Effector memory CD8-positive, alpha-beta T cell (primary cell): Measurements from ENCODE around the gene ASPN.

ENCODE experiments used
- ATAC-seq: fragments of 150-1000 bp; cut with Tn5 transposase; replicated peaks from 2 replicates; pipeline ENCODE4 v1.10.0; 2021; ENCODE audit warnings: mild to moderate bottlenecking, moderate library complexity
- DNase-seq, 3 experiments: peaks; one replicate each; pipeline ENCODE4 v3.0.0; 2021
- H3K27ac Mint-ChIP-seq, 2 donors: one replicate each; pipeline ENCODE4 v1.8.0; 2022; ENCODE audit warnings: mild to moderate bottlenecking in 2 of 2, mixed read lengths in 2 of 2, moderate library complexity in 2 of 2
- H3K27me3 Mint-ChIP-seq, 2 donors: one replicate each; pipeline ENCODE4 v1.8.0; 2022; ENCODE audit warnings: mixed read lengths in 2 of 2
- H3K36me3 Mint-ChIP-seq: one replicate; pipeline ENCODE4 v1.8.0; 2022; ENCODE audit warnings: mild to moderate bottlenecking, moderate library complexity, mixed read lengths; ENCODE audit not compliant: insufficient read depth
- H3K4me1 Mint-ChIP-seq, 2 donors: one replicate each; pipeline ENCODE4 v1.8.0; 2022; ENCODE audit warnings: low read depth in 2 of 2, mixed read lengths in 2 of 2
- H3K4me3 Mint-ChIP-seq, 2 donors: one replicate each; pipeline ENCODE4 v1.8.0; 2022; ENCODE audit warnings: mild to moderate bottlenecking in 2 of 2, mixed read lengths in 2 of 2, moderate library complexity in 2 of 2
- H3K9me3 Mint-ChIP-seq, 2 donors: one replicate each; pipeline ENCODE4 v1.8.0; 2022; ENCODE audit warnings: mixed read lengths in 2 of 2

The ASPN gene

DNA sequence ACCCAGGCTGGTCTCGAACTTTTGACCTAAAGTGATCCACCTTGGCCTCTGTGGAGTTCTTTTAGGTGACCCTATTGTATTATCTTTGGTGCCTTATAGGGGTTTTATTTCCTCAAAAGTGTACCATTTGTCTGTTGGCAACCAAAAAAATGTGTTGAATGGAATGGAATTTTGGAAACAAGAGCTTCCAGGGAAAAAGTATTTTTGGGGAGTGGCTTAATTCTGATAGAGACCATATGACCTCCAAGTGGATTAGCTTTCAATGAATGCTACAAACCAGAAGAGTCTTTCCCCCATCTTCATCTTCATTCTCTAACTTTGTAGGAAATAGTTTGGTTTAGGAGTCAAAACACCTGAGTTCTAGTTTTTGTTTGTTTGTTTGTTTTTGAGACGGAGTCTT lies 74.5 kb downstream of the ASPN start:
- no peaks in the 10 kb centered on the region for H3K9me3 Mint-ChIP-seq
- DNase-seq, result no peak
- peaks cover 11 to 15% of the 10 kb centered on the region in 2 donors for H3K4me1 Mint-ChIP-seq
- no peak overlapping the region for H3K4me3 Mint-ChIP-seq
- H3K27me3 Mint-ChIP-seq, result no peaks in the 10 kb centered on the region
- H3K27ac Mint-ChIP-seq, result peak overlapping the region in 1 of 2 donors; percentile 31
- no peak for ATAC-seq
- no peaks in the 10 kb centered on the region for H3K36me3 Mint-ChIP-seq

DNA sequence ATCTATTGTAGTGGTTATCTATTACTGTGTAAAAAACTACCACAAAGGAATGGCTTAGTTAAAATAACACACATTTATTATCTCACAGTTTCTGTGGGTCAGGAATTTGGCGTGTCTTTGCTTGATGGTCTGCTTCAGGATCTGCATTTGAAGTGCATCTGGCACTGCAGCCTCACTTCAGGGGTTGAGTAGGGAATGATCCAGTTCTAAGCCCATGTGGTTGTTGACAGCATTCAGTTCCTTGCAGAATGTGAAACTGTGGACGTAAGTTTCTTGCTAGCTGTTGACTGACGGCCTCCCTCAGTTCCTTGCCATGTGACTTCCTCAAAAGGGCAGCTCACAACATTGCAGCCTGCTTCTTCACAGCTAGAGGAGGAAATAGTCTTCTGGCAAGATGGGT lies 75.8 kb downstream of the ASPN start:
- Mint-ChIP-seq H3K27me3 (no peaks in the 10 kb centered on the region), H3K4me3 (peak overlapping the region; percentile 6 to 55), H3K27ac (peak overlapping the region; percentile 1 to 87), H3K36me3 (no peaks in the 10 kb centered on the region), H3K9me3 (no peaks in the 10 kb centered on the region), H3K4me1 (peaks cover 11 to 15% of the 10 kb centered on the region in 2 donors)
- DNase-seq (peak; percentile 8 to 14 (median 10)), ATAC-seq (peak; percentile 88)
